ENCODE data around the gene PRSS3. TPM values are rescaled to one million over a fixed set of nuclear protein-coding genes. Genes with fewer than 3 reads are reported as not detected.
A peak's percentile ranks its signal among the peaks of the same experiment; 100 is the strongest.
"Not testable (repeated sequence)": the region's sequence is repeated elsewhere in the genome, so short reads cannot be mapped to it uniquely, and the experiment has no call there.

Gene PRSS3
- total and polyA plus RNA-seq, 9 of the 15 experiments (the other 6 are each of a cell fraction or from before 2014, with no cell fraction given): 0.35 to 0.42 TPM; not detected in 7

- H3K9me1 ChIP-seq (ENCODE audit: control insufficient read depth, insufficient read depth, low read length); in situ Hi-C loops (cut with MboI); H3K36me3 ChIP-seq (ENCODE audit: control insufficient read depth, insufficient read depth, low read length); H3K27me3 ChIP-seq (ENCODE audit: control insufficient read depth in 2 of 2, insufficient read depth in 2 of 2, low read length in 2 of 2); H3K79me2 ChIP-seq (ENCODE audit: control insufficient read depth, insufficient read depth, low read length); intact Hi-C loops (cut with micrococcal nuclease); H3K9ac ChIP-seq (ENCODE audit: insufficient read depth in 1 of 2, low read depth in 2 of 2, low read length in 2 of 2); H3K4me2 ChIP-seq (ENCODE audit: insufficient read depth, low read length); DNase-seq (ENCODE audit: extremely low read depth in 1 of 4, low spot score in 3 of 4); POLR2A ChIA-PET; ATAC-seq; CTCF ChIA-PET (ENCODE audit: low intra/inter-chr PET ratio); H3K4me1 ChIP-seq (replicated peaks in 1 of 2; ENCODE audit: control insufficient read depth in 2 of 2, insufficient read depth in 2 of 2, low read length in 2 of 2); H4K20me1 ChIP-seq (replicated peaks; ENCODE audit: control insufficient read depth, insufficient read depth, low read length); H3K27ac ChIP-seq (ENCODE audit: extremely low read depth, low read depth, low read length); BruUV-seq (replicated peaks); H3K4me3 ChIP-seq; H3K9me3 ChIP-seq (replicated peaks; ENCODE audit: control insufficient read depth, insufficient read depth, low read depth, low read length); TF ChIP-seq ATF3 (CRISPR knock-in tag; conservative IDR thresholded peaks at IDR 0.05): not testable (repeated sequence)
- 8% methylated on average over 3 of the region's 3 CpGs for WGBS (ENCODE audit: insufficient coverage, low coverage, missing lambda C conversion rate)
- TF ChIP-seq FOSL1 (tag; conservative IDR thresholded peaks at IDR 0.05) (peak; percentile 45; the same call in 1 of the 2 replicates), ATF3 (IDR thresholded peaks at IDR 0.05) (peak; percentile 65)
- FAIRE-seq: peak; percentile 52
- H2AFZ ChIP-seq (ENCODE audit: low read depth, low read length): peak overlapping the region; percentile 63
These were observed 25.0 kb upstream of the PRSS3 start for GRCh38 chr9:33770156-33770880.

- in situ Hi-C loops (cut with MboI); H3K4me1 ChIP-seq (replicated peaks in 1 of 2; ENCODE audit: control insufficient read depth in 2 of 2, insufficient read depth in 2 of 2, low read length in 2 of 2); H3K9me1 ChIP-seq (ENCODE audit: control insufficient read depth, insufficient read depth, low read length); H3K79me2 ChIP-seq (ENCODE audit: control insufficient read depth, insufficient read depth, low read length); H3K27me3 ChIP-seq (ENCODE audit: control insufficient read depth in 2 of 2, insufficient read depth in 2 of 2, low read length in 2 of 2); H3K4me3 ChIP-seq; H3K36me3 ChIP-seq (ENCODE audit: control insufficient read depth, insufficient read depth, low read length); H3K27ac ChIP-seq (ENCODE audit: extremely low read depth, low read depth, low read length); ATAC-seq; DNase-seq (ENCODE audit: extremely low read depth in 1 of 4, low spot score in 3 of 4); intact Hi-C loops (cut with micrococcal nuclease); H3K9ac ChIP-seq (ENCODE audit: insufficient read depth in 1 of 2, low read depth in 2 of 2, low read length in 2 of 2); BruUV-seq (replicated peaks); CTCF ChIA-PET (ENCODE audit: low intra/inter-chr PET ratio); FAIRE-seq; H3K4me2 ChIP-seq (ENCODE audit: insufficient read depth, low read length); H4K20me1 ChIP-seq (replicated peaks; ENCODE audit: control insufficient read depth, insufficient read depth, low read length); H3K9me3 ChIP-seq (replicated peaks; ENCODE audit: control insufficient read depth, insufficient read depth, low read depth, low read length): not testable (repeated sequence)
- POLR2A ChIA-PET: interaction anchor here (1.0 kb wide), 1 partner anchor 96 kb away, joined by 3 read pairs; no protein-coding TSS in a partner anchor
- H2AFZ ChIP-seq (ENCODE audit: low read depth, low read length): peak overlapping the region; percentile 51; the same call in 1 of the 2 replicates
These were observed 22.2 kb upstream of the PRSS3 start for GRCh38 chr9:33773135-33773534.

GRCh38 chr9:33774074-33774659 is 21.2 kb upstream of the PRSS3 start:
- H3K4me3 ChIP-seq; POLR2A ChIA-PET; ATAC-seq; H3K4me1 ChIP-seq (replicated peaks in 1 of 2; ENCODE audit: control insufficient read depth in 2 of 2, insufficient read depth in 2 of 2, low read length in 2 of 2); intact Hi-C loops (cut with micrococcal nuclease); CTCF ChIA-PET (ENCODE audit: low intra/inter-chr PET ratio); H3K4me2 ChIP-seq (ENCODE audit: insufficient read depth, low read length); DNase-seq (ENCODE audit: extremely low read depth in 1 of 4, low spot score in 3 of 4); H2AFZ ChIP-seq (ENCODE audit: low read depth, low read length); H3K9me1 ChIP-seq (ENCODE audit: control insufficient read depth, insufficient read depth, low read length); FAIRE-seq; H3K9me3 ChIP-seq (replicated peaks; ENCODE audit: control insufficient read depth, insufficient read depth, low read depth, low read length); H3K9ac ChIP-seq (ENCODE audit: insufficient read depth in 1 of 2, low read depth in 2 of 2, low read length in 2 of 2); H3K27me3 ChIP-seq (ENCODE audit: control insufficient read depth in 2 of 2, insufficient read depth in 2 of 2, low read length in 2 of 2); H4K20me1 ChIP-seq (replicated peaks; ENCODE audit: control insufficient read depth, insufficient read depth, low read length); H3K27ac ChIP-seq (ENCODE audit: extremely low read depth, low read depth, low read length); in situ Hi-C loops (cut with MboI); H3K79me2 ChIP-seq (ENCODE audit: control insufficient read depth, insufficient read depth, low read length); H3K36me3 ChIP-seq (ENCODE audit: control insufficient read depth, insufficient read depth, low read length): not testable (repeated sequence)
- WGBS (ENCODE audit: insufficient coverage, low coverage, missing lambda C conversion rate): 6% methylated on average over 5 of the region's 5 CpGs
- BruUV-seq (replicated peaks): TSS peak; percentile 5
